K562 (cell line): ENCODE data around the gene R3HDM2. TPM values are rescaled to one million over a fixed set of nuclear protein-coding genes. Genes with fewer than 3 reads are reported as not detected.

ENCODE experiments used
- ATAC-seq: fragments of 200-7000 bp; cut with Tn5 transposase; 3 replicates; pipeline ENCODE4 v1.9.1; 2020; ENCODE audit warnings: moderate library complexity
- BruUV-seq: library from RNA; stranded (reverse); fragments of 400-500 nt; replicated peaks from 2 replicates; lab custom pipeline; 2021; lab: Mats Ljungman, UMichigan
- CTCF ChIA-PET: fragments of 300-600 bp; formaldehyde crosslinking; extraction: SDS; loops from one replicate; lab custom pipeline; 2021; ENCODE audit warnings: low intra/inter-chr PET ratio; lab: Yijun Ruan, JAX
- POLR2A ChIA-PET: fragments of 300-600, 350-650 bp; sonication (Branson Sonifier 250); formaldehyde crosslinking; extraction: SDS; loops from one replicate; lab custom pipeline; 2021; ENCODE audit warnings: antibody characterized with exemption, inconsistent platforms; lab: Yijun Ruan, JAX
- DNase-seq, 4 experiments: peaks; one replicate each; pipeline versions ENCODE4 v3.0.0 to v3.0.0-alpha.2; 2011 to 2018; ENCODE audit warnings: low spot score in 3 of 4, mixed read lengths in 3 of 4; ENCODE audit errors: extremely low read depth in 1 of 4
- FAIRE-seq: peaks from 2 replicates; lab custom pipeline; 2011; peaks lifted over from hg19 to GRCh38; lab: Jason Lieb, UNC
- H2AFZ ChIP-seq: 2 replicates; pipeline ENCODE4 v1.6.0; 2011; ENCODE audit warnings: low read depth, low read length, control low read depth, inconsistent platforms
- H3K27ac ChIP-seq: fragments of 200-600 bp; 3 replicates; pipeline ENCODE4 v1.8.0; 2011; ENCODE audit warnings: low read depth, mild to moderate bottlenecking, control low read depth, inconsistent platforms, low read length, moderate library complexity, mixed read lengths; ENCODE audit errors: extremely low read depth
- H3K27me3 ChIP-seq, 2 experiments: fragments of 300-600 bp in 1 of 2; 2 replicates in 1 of 2; 3 replicates in 1 of 2; pipeline versions ENCODE4 v1.6.0 to v1.8.0; 2011; ENCODE audit warnings: inconsistent platforms in 2 of 2, low read length in 2 of 2, mild to moderate bottlenecking in 1 of 2, mixed read lengths in 1 of 2, moderate library complexity in 1 of 2; ENCODE audit not compliant: control insufficient read depth in 2 of 2, insufficient read depth in 2 of 2
- H3K36me3 ChIP-seq: fragments of 300-600 bp; 3 replicates; pipeline ENCODE4 v1.8.0; 2011; ENCODE audit warnings: mild to moderate bottlenecking, low read length, inconsistent platforms; ENCODE audit not compliant: control insufficient read depth, insufficient read depth
- H3K4me1 ChIP-seq, 2 experiments: fragments of 200-600 bp in 1 of 2; replicated peaks in 1 of 2; 2 replicates in 1 of 2; 3 replicates in 1 of 2; pipeline versions ENCODE4 v1.5.1 to v1.8.0; 2011; ENCODE audit warnings: inconsistent platforms in 2 of 2, low read length in 2 of 2, mild to moderate bottlenecking in 1 of 2, mixed read lengths in 1 of 2, moderate library complexity in 1 of 2; ENCODE audit not compliant: control insufficient read depth in 2 of 2, insufficient read depth in 2 of 2
- H3K4me2 ChIP-seq: 2 replicates; pipeline ENCODE4 v1.6.1; 2011; ENCODE audit warnings: low read length, control low read depth, inconsistent platforms, mixed read lengths; ENCODE audit not compliant: insufficient read depth
- H3K4me3 ChIP-seq: fragments of 200-600 bp; sonication (generic), shearing (Covaris generic); 2 replicates; pipeline ENCODE4 v1.5.1; 2016; ENCODE audit warnings: control low read depth, inconsistent platforms
- H3K79me2 ChIP-seq: fragments of 200-600 bp; 3 replicates; pipeline ENCODE4 v1.8.0; 2011; ENCODE audit warnings: low read length, inconsistent platforms; ENCODE audit not compliant: control insufficient read depth, insufficient read depth
- H3K9ac ChIP-seq, 2 experiments: 2 replicates each; pipeline versions ENCODE4 v1.6.0 to v1.6.1; 2011; ENCODE audit warnings: low read depth in 2 of 2, low read length in 2 of 2, control low read depth in 1 of 2, inconsistent platforms in 1 of 2, mild to moderate bottlenecking in 1 of 2, mixed read lengths in 1 of 2; ENCODE audit not compliant: insufficient read depth in 1 of 2
- H3K9me1 ChIP-seq: one replicate; pipeline ENCODE4 v1.6.0; 2011; ENCODE audit warnings: inconsistent platforms, mild to moderate bottlenecking, low read length, moderate library complexity; ENCODE audit not compliant: control insufficient read depth, insufficient read depth
- H3K9me3 ChIP-seq: replicated peaks from 2 replicates; pipeline ENCODE4 v1.5.1; 2011; ENCODE audit warnings: low read depth, low read length, inconsistent platforms; ENCODE audit not compliant: control insufficient read depth, insufficient read depth
- H4K20me1 ChIP-seq: replicated peaks from 2 replicates; pipeline ENCODE4 v1.6.1; 2011; ENCODE audit warnings: low read length, inconsistent platforms, mixed read lengths; ENCODE audit not compliant: control insufficient read depth, insufficient read depth
- ARID2 ChIP-seq: fragments of 450-650 bp; IDR thresholded peaks from 2 replicates; pipeline ENCODE4 v1.6.1; 2017; ENCODE audit warnings: antibody characterized with exemption, mild to moderate bottlenecking
- CBFA2T3 ChIP-seq: fragments of 450-650 bp; IDR thresholded peaks from 2 replicates; pipeline ENCODE4 v1.6.1; 2017
- CBX3 ChIP-seq, 2 experiments: IDR thresholded peaks; 1 replicate in 1 of 2; 2 replicates in 1 of 2; pipeline ENCODE4 v1.6.1; 2012; ENCODE audit warnings: inconsistent platforms in 2 of 2, low read length in 2 of 2, borderline replicate concordance in 1 of 2, control low read depth in 1 of 2
- CEBPZ ChIP-seq: fragments of 150-350 bp; IDR thresholded peaks from 2 replicates; pipeline ENCODE4 v1.6.1; 2014; ENCODE audit warnings: low read depth, mild to moderate bottlenecking, low read length, borderline replicate concordance
- DIDO1 ChIP-seq: fragments of 450-650 bp; IDR thresholded peaks from 2 replicates; pipeline ENCODE4 v1.6.1; 2016; ENCODE audit warnings: low read depth, missing biosample characterization, missing genetic modification characterization
- ELF2 ChIP-seq: fragments of 250-450 bp; sonication (Bioruptor Pico); IDR thresholded peaks from 2 replicates; pipeline ENCODE4 v1.5.0; 2021; ENCODE audit warnings: mild to moderate bottlenecking
- ESRRA ChIP-seq: fragments of 450-650 bp; IDR thresholded peaks from 2 replicates; pipeline ENCODE4 v1.6.1; 2014; ENCODE audit warnings: low read depth, mild to moderate bottlenecking, moderate library complexity, borderline replicate concordance
- NCOR1 ChIP-seq: fragments of 450-650 bp; IDR thresholded peaks from 2 replicates; pipeline ENCODE4 v1.6.1; 2016; ENCODE audit warnings: mild to moderate bottlenecking, moderate library complexity
- NFXL1 ChIP-seq: fragments of 450-650 bp; formaldehyde crosslinking; IDR thresholded peaks from 2 replicates; pipeline ENCODE4 v1.4.0; 2021; ENCODE audit warnings: mild to moderate bottlenecking
- SRSF3 ChIP-seq: fragments of 200-400 bp; formaldehyde crosslinking; IDR thresholded peaks from 2 replicates; pipeline ENCODE4 v1.6.1; 2016; ENCODE audit warnings: mild to moderate bottlenecking, low read length, moderate library complexity; ENCODE audit not compliant: insufficient read depth
- TAF9B ChIP-seq: fragments of 450-650 bp; IDR thresholded peaks from 2 replicates; pipeline ENCODE4 v1.6.1; 2018; ENCODE audit warnings: mild to moderate bottlenecking; ENCODE audit not compliant: partially characterized antibody
- YY1 ChIP-seq, 3 experiments: IDR thresholded peaks; 2 replicates each; pipeline ENCODE4 v1.6.1; 2011; ENCODE audit warnings: low read length in 2 of 3, mild to moderate bottlenecking in 2 of 3, moderate library complexity in 2 of 3, borderline replicate concordance in 1 of 3, control low read depth in 1 of 3, low read depth in 1 of 3; ENCODE audit not compliant: insufficient read depth in 3 of 3, insufficient replicate concordance in 2 of 3, control insufficient read depth in 1 of 3, insufficient read length in 1 of 3; ENCODE audit errors: extremely low read depth in 1 of 3
- WGBS: fragments of 100-300 bp; shearing (Covaris generic); methylation state at CpG from one replicate; pipeline ENCODE4 v1.1.6; 2016; ENCODE audit warnings: low coverage, mixed read lengths; ENCODE audit not compliant: insufficient coverage; ENCODE audit errors: missing lambda C conversion rate; 5-methylcytosine and 5-hydroxymethylcytosine counted together
- in situ Hi-C: fragments of 300-500 bp; cut with MboI; formaldehyde crosslinking; loops from 4 replicates; pipeline ENCODE4 v1.15.0; 2018; ENCODE audit warnings: inconsistent platforms, mixed read lengths
- intact Hi-C: fragments of 100-400 bp; cut with micrococcal nuclease; formaldehyde crosslinking; loops from 2 replicates; pipeline ENCODE4 v1.14.2; 2022
- polyA plus RNA-seq, 8 experiments: library from polyadenylated mRNA; depleted of rRNA in 4 of 8; stranded (reverse) in 5 of 8; unstranded in 3 of 8; fragments of >200 nt; fragmentation: Nextera tagmentation in 2 of 8; fragmentation: Illumina TruSeq in 1 of 8; extraction: Ambion mirVana in 2 of 8; extraction: Trizol in 1 of 8; gene quantifications; 2 replicates each; pipeline versions ENCODE4 v1.2.1 to v1.2.3, GENCODE V29; 2011 to 2014; ENCODE audit warnings: inconsistent platforms in 1 of 8, missing spikeins in 1 of 8
- total RNA-seq, 7 experiments: library from RNA; depleted of rRNA in 6 of 7; stranded (reverse); fragments of >200 nt in 6 of 7; fragmentation: Illumina TruSeq in 2 of 7; extraction: Trizol in 2 of 7; gene quantifications; 2 replicates each; pipeline versions ENCODE4 v1.2.1 to v1.2.3, GENCODE V29; 2011 to 2021; ENCODE audit warnings: low replicate concordance in 1 of 7

R3HDM2 gene
- total and polyA plus RNA-seq, 9 of the 15 experiments (the other 6 are each of a cell fraction or from before 2014, with no cell fraction given): 3.3 to 18.8 (median 9.0) TPM

GRCh38 chr12:57320639-57321038 is 110.2 kb downstream of the R3HDM2 start:
- H2AFZ ChIP-seq: no peak overlapping the region
- peaks cover 9% of the 10 kb centered on the region in 2 experiments; a peak in 2 of 5 replicates for H3K4me1 ChIP-seq
- BruUV-seq: no TSS peak
- ATAC-seq (no peak), FAIRE-seq (no peak), DNase-seq (no peak)
- no peaks in the 10 kb centered on the region for H4K20me1 ChIP-seq
- H3K27ac ChIP-seq: no peak overlapping the region
- no peaks in the 10 kb centered on the region for H3K36me3 ChIP-seq
- no peak overlapping the region for H3K9ac ChIP-seq
- H3K79me2 ChIP-seq: no peaks in the 10 kb centered on the region
- intact Hi-C loops (no loop called here), in situ Hi-C loops (no loop called here)
- ChIA-PET CTCF (no interaction called here), POLR2A (interaction anchor here (1.6 kb wide), 1 partner anchor 10 kb away, joined by 8 read pairs; no protein-coding TSS in a partner anchor)
- H3K9me1 ChIP-seq: no peaks in the 10 kb centered on the region
- H3K9me3 ChIP-seq: no peaks in the 10 kb centered on the region
- H3K4me3 ChIP-seq: no peak overlapping the region
- WGBS: 83% methylated on average over 2 of the region's 2 CpGs
- H3K27me3 ChIP-seq: no peaks in the 10 kb centered on the region
- no peak overlapping the region for H3K4me2 ChIP-seq
- TF ChIP-seq ELF2 (CRISPR knock-in tag) (no peak), ESRRA (no peak), CEBPZ (no peak), SRSF3 (no peak), NFXL1 (no peak), DIDO1 (tag) (no peak), CBFA2T3 (no peak), ARID2 (no peak), NCOR1 (no peak), YY1 (IDR thresholded peaks at IDR 0.05; ENCODE audit: borderline replicate concordance in 1 of 3, control insufficient read depth in 1 of 3, extremely low read depth in 1 of 3, insufficient read depth in 3 of 3, insufficient read length in 1 of 3, insufficient replicate concordance in 2 of 3, low read depth in 1 of 3, low read length in 2 of 3) (no peak), CBX3 (IDR thresholded peaks at IDR 0.05; ENCODE audit: borderline replicate concordance in 1 of 2, low read length in 2 of 2) (no peak), TAF9B (no peak)
